Adipose tissue (tissue), 3 donors: Measurements from ENCODE around the gene ZNF212. TPM values are rescaled to one million over a fixed set of nuclear protein-coding genes. Genes with fewer than 3 reads are reported as not detected.

Experiments used
- H3K27ac ChIP-seq: one replicate; pipeline ENCODE4 v1.5.1; 2013; ENCODE audit warnings: low read depth, low read length
- WGBS, 3 donors: extraction: QIAGEN DNeasy Blood & Tissue Kit; methylation state at CpG; one replicate each; pipeline ENCODE4 v1.1.7; 2013; 5-methylcytosine and 5-hydroxymethylcytosine counted together
- polyA plus RNA-seq, 3 donors: library from polyadenylated mRNA; stranded (reverse); fragments of 200-250 nt; gene quantifications; one replicate each; pipeline ENCODE4 v1.2.3, GENCODE V29; 2013
- donor health status: healthy with polysubstance abuse.
- donor health status: Bipolar disorder and iron deficiency.
- donor health status: healthy.

The ZNF212 gene
- 1 to 10 TPM; 3.3 to 8.2 (median 4.7) TPM for polyA plus RNA-seq

- H3K27ac ChIP-seq: no peak within 1 kb of the TSS
- 0 to 1% (median 1%) methylated on average over 63 to 64 of the region's 64 CpGs for WGBS, 3 donors
Measured at GRCh38 chr7:149239345-149240143, at the start of gene ZNF212. Gene ZNF212 (plus strand): TSS chr7:149239651. CDS start chr7:149239779, 128 bp downstream.

- 60 to 65% (median 65%) methylated on average over 5 of the region's 5 CpGs for WGBS, 3 donors
- H3K27ac ChIP-seq: no peak overlapping the region
Measured at GRCh38 chr7:149191851-149192250, 47.6 kb upstream of the ZNF212 start.

GRCh38 chr7:149194799-149195179, 44.7 kb upstream of the ZNF212 start:
- no peak overlapping the region for H3K27ac ChIP-seq
- 64 to 85% (median 78%) methylated on average over 4 of the region's 4 CpGs for WGBS, 3 donors

GRCh38 chr7:149195180-149196150, 44.0 kb upstream of the ZNF212 start, which contains the start of gene ZNF282:
Gene ZNF282 (plus strand): TSS chr7:149195546. CDS start chr7:149195590, 44 bp downstream.
- 0 to 1% (median 0%) methylated on average over 85 to 97 of the region's 97 CpGs for WGBS, 3 donors
- H3K27ac ChIP-seq: peak within 1 kb of the TSS; percentile 51

GRCh38 chr7:149196151-149196704, 43.2 kb upstream of the ZNF212 start:
- WGBS, 3 donors: 1 to 3% (median 2%) methylated on average over 17 of the region's 17 CpGs
- H3K27ac ChIP-seq: peak overlapping the region; percentile 51

GRCh38 chr7:149196705-149197171, 42.7 kb upstream of the ZNF212 start:
- H3K27ac ChIP-seq: no peak overlapping the region
- 15 to 28% (median 18%) methylated on average over 7 of the region's 7 CpGs for WGBS, 3 donors

GRCh38 chr7:149197675-149198074, 41.8 kb upstream of the ZNF212 start:
- no peak overlapping the region for H3K27ac ChIP-seq
- 65 to 73% (median 72%) methylated on average over 4 of the region's 4 CpGs for WGBS, 3 donors

GRCh38 chr7:149198161-149198816, 41.2 kb upstream of the ZNF212 start:
- H3K27ac ChIP-seq: no peak overlapping the region
- WGBS, 3 donors: 90 to 93% (median 91%) methylated on average over 22 of the region's 22 CpGs

GRCh38 chr7:149199234-149199995, 40.0 kb upstream of the ZNF212 start:
- 93 to 95% (median 93%) methylated on average over 6 of the region's 6 CpGs for WGBS, 3 donors
- no peak overlapping the region for H3K27ac ChIP-seq

GRCh38 chr7:149202831-149203231, 36.6 kb upstream of the ZNF212 start:
- H3K27ac ChIP-seq: no peak overlapping the region

GRCh38 chr7:149205690-149206381, 33.6 kb upstream of the ZNF212 start:
- 27 to 88% (median 80%) methylated on average over 18 of the region's 18 CpGs for WGBS, 3 donors
- no peak overlapping the region for H3K27ac ChIP-seq

More at GRCh38 chr7:149202831-149203231, 36.6 kb upstream of the ZNF212 start:
- 85 to 91% (median 89%) methylated on average over 6 of the region's 6 CpGs for WGBS, 3 donors

- no peak overlapping the region for H3K27ac ChIP-seq
- WGBS, 3 donors: 89 to 93% (median 91%) methylated on average over 35 of the region's 35 CpGs
Measured at GRCh38 chr7:149207324-149208035, 32.0 kb upstream of the ZNF212 start.

- H3K27ac ChIP-seq: no peak overlapping the region
- WGBS, 3 donors: 72 to 85% (median 72%) methylated on average over 7 of the region's 7 CpGs
Measured at GRCh38 chr7:149209518-149210269, 29.8 kb upstream of the ZNF212 start.

- no peak overlapping the region for H3K27ac ChIP-seq
- WGBS, 3 donors: 89 to 93% (median 91%) methylated on average over 11 of the region's 11 CpGs
Measured at GRCh38 chr7:149210551-149210950, 28.9 kb upstream of the ZNF212 start.

- no peak overlapping the region for H3K27ac ChIP-seq
- WGBS, 3 donors: 80 to 85% (median 81%) methylated on average over 7 of the region's 7 CpGs
Measured at GRCh38 chr7:149214020-149214720, 25.3 kb upstream of the ZNF212 start.
